K562 (cell line): ENCODE results near the gene NR3C2. TPM values are rescaled to one million over a fixed set of nuclear protein-coding genes. Genes with fewer than 3 reads are reported as not detected.

Experiments used
- ATF7 ChIP-seq: fragments of 450-650 bp; IDR thresholded peaks from 2 replicates; pipeline ENCODE4 v1.7.1; 2014; ENCODE audit warnings: mild to moderate bottlenecking, moderate library complexity
- DDX20 ChIP-seq: fragments of 450-650 bp; IDR thresholded peaks from 2 replicates; pipeline ENCODE4 v1.6.1; 2016; ENCODE audit warnings: missing genetic modification characterization, low read depth, mild to moderate bottlenecking, missing compliant biosample characterization, moderate library complexity
- ELK3 ChIP-seq: fragments of 450-650 bp; formaldehyde crosslinking; IDR thresholded peaks from 2 replicates; pipeline ENCODE4 v1.4.0; 2020; ENCODE audit warnings: mild to moderate bottlenecking
- FOXK2 ChIP-seq, 2 experiments: fragments of 450-650 bp; IDR thresholded peaks in 1 of 2; conservative IDR thresholded peaks in 1 of 2; 2 replicates each; pipeline ENCODE4 v1.6.1; 2016; ENCODE audit warnings: low read depth in 2 of 2, mild to moderate bottlenecking in 1 of 2
- HBP1 ChIP-seq: fragments of 450-650 bp; formaldehyde crosslinking; IDR thresholded peaks from 2 replicates; pipeline ENCODE4 v1.4.0; 2022; ENCODE audit warnings: missing genetic modification characterization
- HMG20A ChIP-seq: fragments of 450-650 bp; formaldehyde crosslinking; conservative IDR thresholded peaks from 2 replicates; pipeline ENCODE4 v1.4.0; 2020; ENCODE audit warnings: mild to moderate bottlenecking, mixed read lengths
- MEIS2 ChIP-seq: fragments of 450-650 bp; IDR thresholded peaks from 2 replicates; pipeline ENCODE4 v1.6.1; 2014; ENCODE audit warnings: mild to moderate bottlenecking; ENCODE audit not compliant: partially characterized antibody
- NCOA6 ChIP-seq: fragments of 450-650 bp; IDR thresholded peaks from 2 replicates; pipeline ENCODE4 v1.6.1; 2017; ENCODE audit warnings: mild to moderate bottlenecking
- PKNOX1 ChIP-seq: fragments of 450-650 bp; IDR thresholded peaks from 2 replicates; pipeline ENCODE4 v1.6.1; 2016
- THAP7 ChIP-seq: fragments of 250-450 bp; sonication (Bioruptor Pico); IDR thresholded peaks from 2 replicates; pipeline ENCODE4 v1.5.0; 2021
- WHSC1 ChIP-seq: IDR thresholded peaks from one replicate; pipeline ENCODE4 v1.6.1; 2012; ENCODE audit warnings: low read length, control low read depth, inconsistent platforms
- ZNF347 ChIP-seq: fragments of 450-650 bp; formaldehyde crosslinking; IDR thresholded peaks from 2 replicates; pipeline ENCODE4 v1.4.0; 2020; ENCODE audit warnings: low read depth, mild to moderate bottlenecking, moderate library complexity
- ZNF589 ChIP-seq: fragments of 200-800 bp; sonication (Bioruptor generic); IDR thresholded peaks from 2 replicates; pipeline ENCODE4 v1.6.1; 2016; ENCODE audit warnings: low read depth, missing genetic modification characterization, missing compliant biosample characterization
- ZSCAN29 ChIP-seq: fragments of 450-650 bp; IDR thresholded peaks from 2 replicates; pipeline ENCODE4 v1.6.1; 2017
- polyA plus RNA-seq, 8 experiments: library from polyadenylated mRNA; depleted of rRNA in 4 of 8; stranded (reverse) in 5 of 8; unstranded in 3 of 8; fragments of >200 nt; fragmentation: Nextera tagmentation in 2 of 8; fragmentation: Illumina TruSeq in 1 of 8; extraction: Ambion mirVana in 2 of 8; extraction: Trizol in 1 of 8; gene quantifications; 2 replicates each; pipeline versions ENCODE4 v1.2.1 to v1.2.3, GENCODE V29; 2011 to 2014; ENCODE audit warnings: inconsistent platforms in 1 of 8, missing spikeins in 1 of 8
- total RNA-seq, 7 experiments: library from RNA; depleted of rRNA in 6 of 7; stranded (reverse); fragments of >200 nt in 6 of 7; fragmentation: Illumina TruSeq in 2 of 7; extraction: Trizol in 2 of 7; gene quantifications; 2 replicates each; pipeline versions ENCODE4 v1.2.1 to v1.2.3, GENCODE V29; 2011 to 2021; ENCODE audit warnings: low replicate concordance in 1 of 7

Gene NR3C2
- total and polyA plus RNA-seq, 9 of the 15 experiments (the other 6 are each of a cell fraction or from before 2014, with no cell fraction given), result 0.01 to 0.28 (median 0.16) TPM; not detected in 2

- TF ChIP-seq HBP1 (CRISPR knock-in tag), result no peak
- no peak for TF ChIP-seq DDX20 (tag)
- TF ChIP-seq FOXK2 (conservative IDR thresholded peaks at IDR 0.05 in 1 of 2, IDR thresholded peaks at IDR 0.05 in 1 of 2; ENCODE audit: low read depth in 2 of 2), result no peak
- no peak for TF ChIP-seq ZNF347 (CRISPR knock-in tag)
- no peak for TF ChIP-seq WHSC1
- TF ChIP-seq PKNOX1, result peak; percentile 56
- TF ChIP-seq ZNF589 (CRISPR knock-in tag), result no peak
- TF ChIP-seq HMG20A (CRISPR knock-in tag), result no peak
- no peak for TF ChIP-seq THAP7 (CRISPR knock-in tag)
- no peak for TF ChIP-seq ATF7
- no peak for TF ChIP-seq NCOA6
- TF ChIP-seq MEIS2, result peak; percentile 71
- no peak for TF ChIP-seq ZSCAN29
- no peak for TF ChIP-seq ELK3
Measured at GRCh38 chr4:148061141-148061481, 381.1 kb downstream of the NR3C2 start (continued).
